ENCODE results near the gene DHTKD1.

DNA sequence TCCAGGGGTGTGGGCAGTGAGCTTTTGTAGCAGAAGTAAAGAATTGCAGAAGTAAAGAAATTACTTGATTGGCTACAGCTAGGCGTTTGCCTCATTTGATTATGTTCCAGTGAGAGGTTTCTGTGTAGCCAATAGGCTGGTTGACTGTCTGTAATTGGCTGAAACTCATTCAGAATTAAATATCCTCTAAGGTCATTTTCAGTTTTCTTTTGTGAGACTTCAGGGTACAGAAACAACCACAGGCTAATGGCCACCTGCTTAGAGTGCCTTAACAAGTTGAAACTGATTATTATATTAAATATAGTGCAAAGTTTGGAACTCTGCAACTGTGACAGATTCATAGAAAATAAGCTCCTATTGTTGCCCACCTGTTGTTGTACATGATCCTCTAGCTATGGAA is 71.3 kb downstream of the DHTKD1 start:
- TF ChIP-seq, protein P1, sequence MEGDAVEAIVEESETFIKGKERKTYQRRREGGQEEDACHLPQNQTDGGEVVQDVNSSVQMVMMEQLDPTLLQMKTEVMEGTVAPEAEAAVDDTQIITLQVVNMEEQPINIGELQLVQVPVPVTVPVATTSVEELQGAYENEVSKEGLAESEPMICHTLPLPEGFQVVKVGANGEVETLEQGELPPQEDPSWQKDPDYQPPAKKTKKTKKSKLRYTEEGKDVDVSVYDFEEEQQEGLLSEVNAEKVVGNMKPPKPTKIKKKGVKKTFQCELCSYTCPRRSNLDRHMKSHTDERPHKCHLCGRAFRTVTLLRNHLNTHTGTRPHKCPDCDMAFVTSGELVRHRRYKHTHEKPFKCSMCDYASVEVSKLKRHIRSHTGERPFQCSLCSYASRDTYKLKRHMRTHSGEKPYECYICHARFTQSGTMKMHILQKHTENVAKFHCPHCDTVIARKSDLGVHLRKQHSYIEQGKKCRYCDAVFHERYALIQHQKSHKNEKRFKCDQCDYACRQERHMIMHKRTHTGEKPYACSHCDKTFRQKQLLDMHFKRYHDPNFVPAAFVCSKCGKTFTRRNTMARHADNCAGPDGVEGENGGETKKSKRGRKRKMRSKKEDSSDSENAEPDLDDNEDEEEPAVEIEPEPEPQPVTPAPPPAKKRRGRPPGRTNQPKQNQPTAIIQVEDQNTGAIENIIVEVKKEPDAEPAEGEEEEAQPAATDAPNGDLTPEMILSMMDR (conservative IDR thresholded peaks at IDR 0.05; ENCODE audit: low read depth, low read length), result no peak
- no peak for TF ChIP-seq EZH2 (IDR thresholded peaks at IDR 0.05; ENCODE audit: borderline replicate concordance, low read depth, low read length, poor library complexity, severe bottlenecking)
